Bone marrow (tissue), 2 donors: ENCODE data around the gene PADI2.

Source experiments
- DNase-seq, 2 donors: peaks; one replicate each; lab custom pipeline; 2025; lab: John Stamatoyannopoulos, UW

PADI2 gene

DNA sequence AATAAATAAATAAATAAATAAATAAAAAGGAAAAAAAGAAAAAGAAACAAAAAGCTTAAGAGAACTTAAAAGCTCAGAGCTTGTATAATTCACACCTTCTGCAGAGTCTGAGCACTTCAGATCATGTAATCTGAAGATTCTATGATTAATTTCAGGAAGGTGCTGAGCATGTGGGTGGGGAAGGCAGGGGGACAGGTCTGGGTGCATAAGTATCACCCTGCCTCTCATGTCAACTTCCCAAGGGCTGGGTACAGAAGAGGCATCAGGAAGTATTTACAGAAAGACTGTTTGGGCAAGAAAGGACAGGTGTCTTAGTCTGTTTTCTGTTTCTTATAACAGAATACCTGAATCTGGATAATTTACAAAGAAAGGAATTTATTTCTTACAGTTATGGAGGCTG lies 20.4 kb upstream of the PADI2 start:
- DNase-seq, result no peak

DNA sequence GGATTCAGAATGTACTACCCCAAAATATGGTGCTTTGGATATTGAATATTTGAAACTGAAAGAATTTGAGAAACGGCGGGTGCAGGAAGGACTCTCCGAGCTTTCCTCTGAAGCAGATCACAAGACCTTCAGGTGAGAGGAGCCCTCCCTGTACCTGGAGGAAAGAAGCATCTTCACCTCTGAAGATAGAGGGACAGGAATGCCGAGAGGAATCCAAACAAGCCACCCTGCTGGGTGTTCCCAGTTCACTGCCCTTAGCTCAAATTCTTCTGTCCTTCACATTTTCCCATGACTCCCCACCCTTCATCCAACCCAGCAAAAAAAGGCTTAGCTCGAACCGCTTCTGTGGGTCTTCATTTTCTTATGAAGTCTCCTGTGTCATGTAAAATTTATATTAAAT lies 18.2 kb upstream of the PADI2 start:
- DNase-seq, result no peak

DNA sequence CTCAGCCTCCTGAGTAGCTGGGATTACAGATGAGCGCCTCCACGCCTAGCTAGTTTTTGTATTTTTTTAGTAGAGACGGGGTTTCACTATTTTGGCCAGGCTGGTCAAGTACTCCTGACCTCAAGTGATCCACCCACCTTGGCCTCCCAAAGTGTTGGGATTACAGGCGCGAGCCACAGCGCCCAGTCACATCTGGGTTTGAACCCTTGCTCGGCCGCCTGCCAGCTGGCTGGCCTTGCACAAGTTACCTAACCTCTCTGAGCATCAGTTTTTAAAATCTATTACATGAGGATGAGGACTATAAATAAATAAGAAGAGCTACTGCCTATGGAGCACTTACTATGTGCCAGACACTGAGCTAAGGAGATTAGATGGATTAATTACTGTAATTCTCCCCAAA lies 17.7 kb upstream of the PADI2 start:
- DNase-seq, result no peak

DNA sequence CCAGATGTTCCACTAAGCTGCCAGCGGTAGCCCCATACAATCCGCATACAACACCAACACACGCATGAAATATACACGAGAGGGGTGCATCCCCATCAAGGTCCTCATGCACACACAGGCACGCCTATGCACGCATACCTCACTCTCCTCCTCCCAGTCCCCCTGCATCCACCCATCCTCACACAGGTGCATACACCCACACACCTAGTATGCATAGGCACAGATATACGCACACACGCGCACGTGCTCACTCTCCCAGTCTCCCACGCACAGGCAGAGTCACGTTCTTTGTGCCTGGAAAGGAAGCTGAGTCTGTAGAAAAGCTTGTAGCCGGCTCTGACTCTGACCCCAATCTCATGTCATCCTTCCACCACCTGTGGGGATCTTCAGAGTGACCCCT lies 16.9 kb upstream of the PADI2 start:
- DNase-seq, result no peak

DNA sequence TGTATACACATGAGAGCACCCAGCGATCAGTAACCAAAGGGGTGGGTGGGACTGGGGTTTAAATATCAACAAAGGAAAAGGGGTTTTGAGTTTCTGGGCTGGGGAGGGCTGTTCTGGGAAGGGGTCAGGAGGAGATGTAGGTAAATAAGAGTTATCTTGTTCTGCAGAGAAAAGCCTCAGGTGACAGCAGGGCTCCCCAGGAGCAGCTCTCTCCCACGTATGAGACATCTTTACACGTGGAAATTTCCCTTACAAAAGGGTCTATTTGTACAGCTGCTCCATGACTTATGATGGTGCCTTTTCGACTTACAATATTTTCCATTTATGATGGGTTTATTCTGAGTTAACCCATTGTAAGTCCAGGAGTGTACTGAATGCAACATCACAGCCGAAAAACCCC lies 16.3 kb upstream of the PADI2 start:
- no peak for DNase-seq

DNA sequence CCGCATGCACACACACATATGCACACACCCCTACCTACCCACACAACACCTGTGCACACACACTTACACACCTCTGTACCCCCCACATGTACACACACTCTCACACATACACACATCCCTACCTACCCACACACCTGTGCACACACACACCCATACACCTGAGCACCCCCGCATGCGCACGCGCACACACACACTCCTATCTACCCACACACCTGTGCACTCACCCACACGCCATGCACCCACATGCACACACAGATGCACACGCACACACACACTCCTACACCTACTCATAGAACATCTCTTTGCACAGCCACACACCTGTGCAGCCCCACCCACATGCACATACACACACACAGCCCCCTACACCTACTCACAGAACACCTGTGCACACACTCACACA lies 15.5 kb upstream of the PADI2 start:
- no peak for DNase-seq

DNA sequence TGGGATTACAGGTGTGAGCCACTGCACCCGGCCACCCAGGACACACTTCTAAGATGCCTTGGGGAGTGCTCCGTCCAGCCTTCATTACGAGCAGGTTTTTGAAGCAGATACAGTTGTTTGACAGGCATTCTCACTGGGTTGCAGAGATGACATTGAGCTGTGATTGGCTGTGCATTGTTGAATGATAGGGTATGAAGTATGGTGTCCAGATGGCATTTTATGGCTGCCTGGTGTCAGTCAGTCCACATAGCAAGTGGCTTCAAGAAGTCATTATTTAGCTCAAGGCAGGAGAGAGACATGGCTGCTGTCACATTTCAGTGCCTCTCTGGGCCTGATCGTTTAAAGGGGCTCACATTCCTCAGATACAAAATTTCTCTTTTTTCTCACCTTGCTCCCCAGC lies 14.8 kb upstream of the PADI2 start:
- no peak for DNase-seq

DNA sequence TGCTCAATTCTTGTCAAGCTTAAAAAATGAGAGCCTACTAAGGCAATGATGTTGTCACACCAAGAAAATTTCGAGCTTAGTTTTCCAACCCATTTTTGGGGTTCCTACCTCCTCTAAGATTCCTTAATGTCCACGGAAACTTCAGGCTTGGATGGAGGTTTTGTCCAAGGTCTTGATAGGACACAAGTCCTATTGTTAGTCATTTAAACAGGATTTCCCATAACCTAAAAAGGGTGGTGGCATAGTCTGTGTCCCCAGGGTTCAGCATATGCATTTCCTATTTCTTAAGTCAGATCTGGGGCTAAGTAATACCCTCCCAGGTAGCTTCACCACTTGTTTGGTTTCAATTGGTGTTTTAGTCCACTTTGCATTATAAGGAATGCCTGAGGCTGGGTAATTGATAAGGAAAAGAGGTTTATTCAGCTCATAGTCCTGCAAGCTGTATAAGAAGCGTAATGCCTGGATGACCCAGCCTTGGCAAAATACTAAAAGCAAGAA lies 10.9 kb upstream of the PADI2 start:
- no peak for DNase-seq

DNA sequence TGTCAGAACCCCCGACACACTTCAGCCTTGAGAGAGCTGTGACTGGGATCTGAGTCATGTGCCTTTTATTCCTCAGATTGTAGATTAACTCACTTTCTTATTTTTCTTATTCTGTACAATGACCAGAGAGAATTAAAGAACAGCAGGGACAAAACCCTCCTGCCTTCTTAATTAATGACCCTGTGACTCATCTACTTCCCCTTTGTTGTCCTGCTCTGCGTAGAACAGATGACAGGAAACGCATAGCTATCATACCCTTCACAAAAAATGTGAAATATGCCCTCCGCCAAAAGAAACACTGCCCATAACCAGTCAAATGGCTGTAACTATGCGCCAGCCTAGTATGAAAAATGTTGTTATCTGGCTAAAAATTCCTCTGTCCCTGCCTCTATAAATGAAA lies 9.1 kb upstream of the PADI2 start:
- DNase-seq, result peak in 1 of 2 donors; percentile 96

DNA sequence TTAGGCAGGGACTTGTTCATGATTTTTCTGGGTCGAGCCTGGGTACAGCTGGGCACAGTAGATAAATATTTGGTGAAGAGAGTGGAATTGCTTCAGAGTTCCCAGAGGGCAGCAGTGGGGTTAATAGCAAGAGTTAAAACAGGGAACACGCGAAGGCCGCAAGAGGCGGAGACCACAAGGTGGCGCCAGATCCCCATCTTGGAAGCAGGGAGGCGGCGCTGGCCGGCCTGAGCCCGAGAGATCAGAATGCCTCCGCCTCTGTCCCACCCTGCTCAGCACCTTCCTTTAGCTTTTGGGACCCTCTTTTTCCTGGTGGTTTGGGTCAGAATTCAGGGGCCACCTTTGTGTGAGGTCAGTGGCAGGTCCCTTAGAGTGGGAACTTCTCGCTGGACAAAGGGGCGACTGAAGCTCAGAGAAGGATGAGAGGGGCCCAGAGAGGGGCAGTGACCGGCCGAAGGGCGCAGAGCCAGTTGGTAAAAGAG lies 6.5 kb upstream of the PADI2 start:
- DNase-seq, result peak; percentile 73 to 79

DNA sequence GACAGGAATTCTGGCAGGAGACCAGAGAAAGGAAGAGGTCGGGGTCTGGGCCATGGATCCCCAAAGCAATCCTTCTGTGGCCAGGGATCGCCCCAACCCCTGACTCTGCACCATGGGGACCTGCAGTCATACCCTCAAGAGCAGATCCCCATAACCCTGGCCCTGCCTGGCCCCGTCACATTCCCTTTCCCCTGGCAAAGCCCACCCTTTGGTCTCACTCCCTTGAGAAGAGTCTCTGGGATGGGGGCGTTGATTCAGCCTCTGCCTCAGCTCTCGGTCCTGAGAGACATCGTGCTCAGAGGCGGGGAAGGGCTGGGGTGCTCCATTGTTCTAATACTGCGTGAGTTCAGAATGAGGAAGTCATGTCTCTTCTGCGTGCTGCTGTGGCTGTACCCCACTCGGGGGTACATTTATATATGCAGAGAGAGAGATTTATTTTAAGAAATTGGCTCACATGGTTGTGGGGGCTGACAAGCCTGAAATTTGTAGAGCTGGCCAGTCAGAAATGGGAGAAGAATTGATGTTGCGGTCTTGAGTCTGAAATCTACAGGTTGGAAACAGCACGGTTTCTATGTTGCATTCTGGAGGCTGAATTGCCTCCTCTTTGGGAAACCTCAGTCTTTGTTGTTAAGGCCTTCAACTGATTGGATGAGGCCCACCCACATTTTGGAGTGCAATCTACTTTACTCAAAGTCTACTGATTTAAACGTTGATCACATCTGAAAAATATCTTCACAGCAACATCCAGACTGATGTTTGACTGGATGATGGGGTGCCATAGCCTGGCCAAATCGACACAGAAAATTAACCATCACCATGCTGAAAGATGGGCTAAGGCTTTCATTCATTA lies 4.2 kb upstream of the PADI2 start:
- peak in 1 of 2 donors; percentile 29 for DNase-seq

DNA sequence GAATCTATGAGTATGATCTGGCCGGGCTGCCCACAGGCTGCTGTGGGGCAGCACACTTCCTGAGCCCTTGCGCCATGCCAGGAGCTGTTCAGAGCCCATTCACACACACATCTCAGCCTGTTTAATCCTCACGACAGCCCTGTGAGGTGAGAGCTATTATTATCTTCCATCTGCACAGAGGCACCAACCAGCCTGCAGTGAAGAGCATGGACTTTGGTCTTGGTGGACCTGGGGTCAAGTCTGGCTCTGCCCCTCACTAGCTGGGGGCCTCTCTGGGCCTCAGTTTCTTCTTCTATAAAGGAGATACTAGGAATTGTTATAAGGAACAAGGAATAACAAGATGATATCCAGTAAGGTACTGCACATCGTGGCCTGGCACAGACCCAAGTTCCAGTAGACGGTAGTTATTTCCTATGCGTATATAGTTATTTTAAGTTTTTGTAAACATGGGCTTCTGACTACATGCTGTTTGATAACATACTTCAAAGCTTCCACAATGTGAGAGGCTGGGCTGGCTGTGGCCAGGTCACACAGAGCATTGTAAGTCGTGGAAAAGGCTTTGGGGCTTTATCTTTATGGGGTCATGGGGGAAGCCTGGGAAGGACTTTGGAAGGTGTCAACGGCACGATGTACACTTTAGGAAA lies 3.4 kb upstream of the PADI2 start:
- no peak for DNase-seq

DNA sequence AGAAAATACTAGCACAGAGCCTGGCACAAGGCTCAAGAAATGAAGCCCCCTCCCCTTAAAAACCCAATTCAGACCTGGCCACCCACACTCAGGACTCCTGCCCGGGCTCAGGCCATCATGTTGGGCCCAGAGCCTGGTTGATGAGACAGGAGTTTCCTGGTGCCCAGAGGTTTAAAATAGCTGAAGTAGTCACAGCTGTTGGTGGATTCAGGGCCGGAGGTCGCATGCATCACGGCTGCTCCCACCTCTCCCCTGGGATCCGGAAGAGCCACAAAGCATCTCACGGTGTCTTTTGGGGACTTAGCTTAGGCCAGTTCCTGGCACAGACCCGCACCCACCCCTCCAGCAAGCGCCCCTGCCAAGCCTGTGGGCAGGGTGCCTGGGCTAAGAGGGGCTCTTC lies 2.6 kb upstream of the PADI2 start:
- DNase-seq, result no peak

DNA sequence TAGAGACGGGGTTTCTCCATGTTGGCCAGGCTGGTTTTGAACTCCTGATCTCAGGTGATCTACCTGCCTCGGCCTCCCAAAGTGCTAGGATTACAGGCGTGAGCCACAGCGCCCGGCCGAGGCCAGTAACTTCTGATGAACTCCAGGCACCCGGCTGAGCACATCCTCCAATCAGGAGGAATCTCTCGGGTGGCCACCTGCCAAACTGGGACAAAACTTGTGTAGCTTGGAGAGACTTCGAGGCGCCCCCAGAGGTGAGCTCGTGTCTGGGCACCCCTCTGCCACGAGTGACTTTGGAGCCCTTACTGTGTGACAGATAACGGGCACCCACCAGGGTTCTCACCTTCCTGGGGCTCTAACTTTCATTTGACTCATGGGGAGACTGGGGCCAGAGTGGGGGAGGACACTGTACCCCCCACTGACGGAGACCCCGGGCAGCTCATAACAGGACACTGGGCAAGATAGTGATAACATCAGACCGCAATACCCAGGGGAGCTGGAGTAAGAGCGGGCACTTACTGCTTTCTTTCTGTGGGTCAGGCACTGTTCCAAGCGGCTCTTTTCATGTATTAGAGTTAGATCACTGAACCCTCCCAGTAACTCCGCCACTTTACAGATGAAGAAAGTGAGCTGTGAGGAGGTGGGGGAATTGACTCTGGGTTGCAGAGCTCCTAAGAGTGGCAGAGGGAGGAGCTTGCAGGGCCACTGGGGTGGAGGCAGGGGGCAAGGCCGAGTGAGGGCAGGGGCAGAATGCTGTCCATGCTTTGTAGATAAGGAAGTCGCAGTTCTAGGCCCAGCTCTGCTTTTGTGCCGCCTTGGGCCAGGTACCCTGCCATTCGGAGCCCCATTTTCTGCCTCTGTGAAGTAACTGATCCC lies 1.9 kb upstream of the PADI2 start:
- DNase-seq, result no peak

DNA sequence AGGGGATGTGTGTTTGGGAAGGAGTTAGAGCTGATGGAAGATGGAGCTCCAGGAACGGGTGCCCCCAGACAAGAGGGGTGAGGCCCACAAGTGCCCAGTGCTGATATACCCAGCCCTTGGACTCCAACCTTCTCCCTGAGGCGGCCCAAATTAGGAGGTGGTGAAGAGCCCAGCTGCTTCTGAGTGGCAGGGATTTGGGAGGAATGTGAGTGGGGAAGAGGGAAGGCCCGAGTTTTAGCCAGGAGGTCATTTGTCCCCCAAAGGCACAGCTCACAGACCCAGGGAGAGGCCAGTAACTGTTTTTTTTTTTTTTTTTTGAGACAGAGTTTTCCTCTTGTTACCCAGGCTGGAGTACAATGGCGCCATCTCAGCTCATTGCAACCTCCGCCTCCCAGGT lies 1.2 kb upstream of the PADI2 start:
- no peak for DNase-seq

DNA sequence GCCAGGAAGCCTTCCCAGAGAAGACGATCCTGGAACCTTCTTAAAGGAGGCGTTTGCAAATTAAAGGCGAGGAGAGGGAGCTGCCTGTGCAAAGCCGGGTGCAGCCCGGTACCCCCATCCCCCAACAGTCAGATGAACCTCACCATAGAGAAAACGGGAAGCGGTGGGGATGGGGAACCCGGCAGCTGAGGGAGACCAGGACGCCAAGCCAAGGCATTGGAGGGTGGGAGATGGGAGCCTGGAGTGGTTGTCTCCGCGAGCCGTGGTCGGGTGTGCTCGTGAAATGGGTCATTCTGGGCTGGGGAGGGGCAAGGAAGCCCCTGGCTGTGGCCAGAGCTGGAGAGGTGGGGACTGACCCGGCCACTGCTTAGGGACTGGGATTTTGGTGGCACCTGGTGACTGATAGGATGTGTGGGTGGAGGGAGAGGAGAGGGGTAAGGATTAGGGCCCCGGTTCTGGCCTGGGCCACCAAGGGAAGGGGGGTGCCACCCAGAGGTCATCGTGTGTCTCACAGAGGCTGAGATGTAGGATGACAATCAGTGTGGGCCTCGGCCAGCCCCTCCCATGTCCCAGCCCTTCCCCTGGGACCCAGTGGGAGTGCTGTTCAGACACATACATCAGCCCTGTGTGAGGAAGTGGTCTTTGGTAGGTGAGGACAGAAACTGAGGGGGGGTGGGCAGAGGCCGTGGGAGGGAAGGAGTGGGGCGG lies 676 bp upstream of the PADI2 start:
- peak in 1 of 2 donors; percentile 25 for DNase-seq

DNA sequence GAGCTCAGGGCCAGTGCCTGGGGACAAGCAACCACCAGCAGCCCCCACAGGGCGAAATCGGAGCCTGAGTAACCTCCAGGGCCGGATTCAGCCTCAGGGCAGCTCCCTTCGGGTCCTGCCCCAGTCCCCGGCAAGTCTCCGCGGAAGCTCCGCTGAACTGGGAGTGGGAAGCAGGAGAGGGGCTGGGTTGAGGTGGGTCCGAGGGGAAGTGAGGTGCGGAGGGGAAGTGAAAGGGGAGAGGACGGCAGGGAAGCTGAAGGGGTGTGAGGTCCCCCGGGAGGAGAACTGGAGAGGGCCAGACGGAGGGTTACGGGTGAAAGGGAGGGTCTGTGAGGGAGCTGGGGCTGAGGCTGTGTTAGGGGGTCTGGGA lies 560 bp downstream of the PADI2 start:
- DNase-seq, result no peak

DNA sequence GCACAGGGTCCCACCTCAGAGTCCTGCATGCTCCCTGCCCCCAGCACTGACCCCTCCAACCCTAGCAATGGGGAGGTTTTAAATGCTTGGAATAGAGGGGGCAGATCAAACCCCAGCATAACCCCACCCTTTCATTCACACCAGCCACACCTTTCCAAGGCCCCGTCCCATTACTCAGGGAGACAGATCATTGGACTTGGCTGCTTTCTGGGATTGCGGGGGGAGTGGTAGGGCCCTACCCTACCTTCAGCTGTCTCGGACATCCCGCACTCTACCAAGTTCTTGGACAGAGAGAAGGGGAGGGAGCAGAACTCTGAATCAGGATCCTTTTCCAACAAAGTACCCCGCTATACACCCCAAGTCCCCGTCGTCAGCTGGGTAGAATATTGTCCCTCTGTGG lies 983 bp downstream of the PADI2 start:
- DNase-seq, result no peak

DNA sequence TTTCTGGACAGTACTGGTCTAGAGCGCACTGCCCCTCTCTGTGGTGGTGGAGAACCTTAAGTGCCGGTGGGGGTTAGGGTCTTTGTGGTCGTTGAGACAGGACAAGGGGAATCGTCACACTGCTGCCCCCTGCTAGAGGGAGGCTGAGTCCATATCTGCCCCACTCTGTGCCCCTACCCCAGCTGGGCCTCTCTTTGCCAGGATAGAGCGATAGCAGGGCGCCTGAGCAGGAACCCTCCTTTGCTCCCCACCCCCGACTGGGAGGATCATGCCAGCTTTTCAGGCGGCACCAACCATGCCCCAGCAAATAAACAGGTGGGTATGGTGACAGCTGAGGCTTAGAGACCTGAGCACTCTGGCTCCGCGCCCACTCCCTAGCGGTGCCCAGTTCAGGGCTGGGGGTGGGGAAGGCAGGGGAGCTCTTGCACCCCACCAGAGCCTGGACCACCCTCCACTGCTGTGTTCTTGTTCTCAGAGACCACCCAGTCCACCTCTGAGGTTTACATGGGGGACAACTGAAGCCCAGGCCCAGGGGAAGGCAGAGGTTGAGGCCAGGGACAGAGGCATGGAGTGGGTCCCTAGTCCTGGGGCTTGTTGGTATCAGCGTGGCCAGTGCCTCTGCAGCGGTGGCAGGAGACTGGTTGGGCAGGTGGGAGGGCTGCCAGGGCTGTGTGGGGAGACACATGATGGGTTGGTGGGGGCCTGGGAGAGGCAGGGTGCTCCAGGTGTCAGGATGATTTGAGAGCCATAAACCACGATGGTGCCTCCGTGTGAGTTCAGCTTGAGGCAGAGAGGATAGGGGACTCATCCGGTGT lies 1.6 kb downstream of the PADI2 start:
- no peak for DNase-seq

DNA sequence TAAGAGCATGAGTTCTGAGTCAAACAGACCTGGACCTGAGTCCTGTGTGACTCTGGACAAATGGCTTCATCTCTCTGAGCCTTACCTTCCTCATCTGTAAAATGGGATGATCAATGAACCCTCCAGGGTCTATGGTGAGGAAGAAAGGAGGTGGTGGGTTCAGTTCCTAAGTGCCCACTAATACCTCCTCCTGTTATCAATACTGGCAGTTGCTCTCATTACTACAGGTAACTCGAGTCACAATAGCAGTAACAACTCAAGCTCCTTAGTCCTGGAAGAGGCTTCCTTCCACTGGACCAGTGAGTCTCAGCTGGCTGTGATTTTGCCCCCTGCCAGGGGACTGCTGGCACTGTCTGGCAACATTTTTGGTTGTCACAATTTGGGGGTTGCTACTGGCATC lies 2.6 kb downstream of the PADI2 start:
- DNase-seq, result no peak

DNA sequence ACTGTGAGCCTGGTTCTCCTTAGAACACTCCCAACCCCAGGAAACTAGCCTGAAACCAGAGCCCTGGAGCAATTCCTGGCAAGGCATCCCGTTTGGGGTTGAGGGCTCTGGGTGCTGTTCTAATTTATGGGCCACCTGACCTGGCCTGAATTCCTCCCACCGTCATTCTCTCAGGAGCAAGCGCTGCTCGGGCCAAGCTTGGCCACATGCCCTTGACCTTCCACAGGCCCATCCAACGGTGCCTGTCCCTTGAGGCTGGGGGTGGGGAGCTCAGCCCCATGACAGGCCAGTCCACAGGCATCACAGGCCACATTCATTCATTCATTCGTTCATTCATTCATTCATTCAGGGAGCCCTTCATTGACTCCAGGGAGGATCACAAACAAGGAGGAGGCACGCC lies 5.3 kb downstream of the PADI2 start:
- DNase-seq, result no peak
